ENCODE measurements around the gene EBF4.

EBF4 gene

GRCh38 chr20:2794202-2794748, 101.7 kb downstream of the EBF4 start:
- H3K36me3 ChIP-seq (ENCODE audit: control insufficient read depth, insufficient read depth, low read length), result no peaks in the 10 kb centered on the region
- H3K79me2 ChIP-seq, result no peaks in the 10 kb centered on the region
- no peak overlapping the region for H3K4me2 ChIP-seq (ENCODE audit: low read length)
- no peak overlapping the region for H2AFZ ChIP-seq
- H3K4me3 ChIP-seq (ENCODE audit: low read depth, low read length), result no peak overlapping the region
- no peaks in the 10 kb centered on the region for H3K4me1 ChIP-seq
- no peak overlapping the region for H3K27ac ChIP-seq
- no peaks in the 10 kb centered on the region for H3K9me3 ChIP-seq (ENCODE audit: control insufficient read depth, low read length)
- TF ChIP-seq CTCF (IDR thresholded peaks at IDR 0.05), result no peak
- no peaks in the 10 kb centered on the region for H3K27me3 ChIP-seq (ENCODE audit: control insufficient read depth, insufficient read depth, low read length)
- no peak overlapping the region for H3K9ac ChIP-seq

GRCh38 chr20:2794866-2795447, 102.4 kb downstream of the EBF4 start:
- H3K4me2 ChIP-seq (ENCODE audit: low read length), result no peak overlapping the region
- H3K9me3 ChIP-seq (ENCODE audit: control insufficient read depth, low read length), result no peaks in the 10 kb centered on the region
- no peak overlapping the region for H3K27ac ChIP-seq
- no peak for TF ChIP-seq CTCF (IDR thresholded peaks at IDR 0.05)
- H3K27me3 ChIP-seq (ENCODE audit: control insufficient read depth, insufficient read depth, low read length), result no peaks in the 10 kb centered on the region
- H3K4me1 ChIP-seq, result no peaks in the 10 kb centered on the region
- H3K79me2 ChIP-seq, result no peaks in the 10 kb centered on the region
- no peak overlapping the region for H3K9ac ChIP-seq
- H3K36me3 ChIP-seq (ENCODE audit: control insufficient read depth, insufficient read depth, low read length), result no peaks in the 10 kb centered on the region
- no peak overlapping the region for H3K4me3 ChIP-seq (ENCODE audit: low read depth, low read length)
- no peak overlapping the region for H2AFZ ChIP-seq

GRCh38 chr20:2795451-2795850, 102.9 kb downstream of the EBF4 start:
- no peak overlapping the region for H3K27ac ChIP-seq
- no peaks in the 10 kb centered on the region for H3K9me3 ChIP-seq (ENCODE audit: control insufficient read depth, low read length)
- no peak overlapping the region for H2AFZ ChIP-seq
- no peaks in the 10 kb centered on the region for H3K27me3 ChIP-seq (ENCODE audit: control insufficient read depth, insufficient read depth, low read length)
- TF ChIP-seq CTCF (IDR thresholded peaks at IDR 0.05), result no peak
- no peak overlapping the region for H3K4me3 ChIP-seq (ENCODE audit: low read depth, low read length)
- no peak overlapping the region for H3K4me2 ChIP-seq (ENCODE audit: low read length)
- no peaks in the 10 kb centered on the region for H3K36me3 ChIP-seq (ENCODE audit: control insufficient read depth, insufficient read depth, low read length)
- no peak overlapping the region for H3K9ac ChIP-seq
- no peaks in the 10 kb centered on the region for H3K4me1 ChIP-seq
- no peaks in the 10 kb centered on the region for H3K79me2 ChIP-seq

DNA sequence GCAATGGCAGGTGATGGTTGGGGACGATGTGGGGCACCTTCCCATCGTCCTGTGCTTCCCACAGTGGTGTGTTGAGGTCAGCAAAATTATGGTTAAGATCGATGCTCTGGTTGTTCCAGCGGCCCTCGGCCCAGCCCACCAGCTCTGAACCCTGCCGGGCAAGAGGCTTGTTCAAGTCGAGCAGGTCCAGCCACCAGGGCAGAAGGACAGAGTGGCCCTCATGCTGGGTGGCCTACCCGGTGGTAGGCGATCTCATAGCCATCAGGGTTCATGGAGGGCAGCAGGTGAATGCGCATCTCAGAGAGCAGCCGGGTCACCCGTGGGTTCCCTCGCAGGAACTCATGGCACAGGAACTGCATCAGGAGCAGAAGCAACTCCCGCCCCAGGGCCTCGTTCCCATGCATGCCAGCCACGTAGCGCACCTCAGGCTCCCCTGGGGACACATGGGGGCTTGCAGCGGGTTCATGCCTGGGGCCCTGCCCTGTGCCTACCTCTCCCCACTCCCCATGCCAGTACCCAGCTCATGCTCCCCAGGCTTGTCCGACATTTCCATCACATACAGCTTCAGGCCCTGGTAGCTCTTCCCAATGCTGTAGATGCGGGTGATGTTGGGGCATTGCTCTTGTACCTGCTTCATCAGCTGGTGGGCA, 103.6 kb downstream of the EBF4 start:
- Histone ChIP-seq H3K9me3 (ENCODE audit: control insufficient read depth, low read length) (no peaks in the 10 kb centered on the region), H3K4me3 (ENCODE audit: low read depth, low read length) (no peak overlapping the region), H3K79me2 (no peaks in the 10 kb centered on the region), H3K27me3 (ENCODE audit: control insufficient read depth, insufficient read depth, low read length) (peaks cover 5% of the 10 kb centered on the region), H3K4me2 (ENCODE audit: low read length) (no peak overlapping the region), H3K36me3 (ENCODE audit: control insufficient read depth, insufficient read depth, low read length) (no peaks in the 10 kb centered on the region), H3K9ac (no peak overlapping the region), H3K4me1 (no peaks in the 10 kb centered on the region), H2AFZ (no peak overlapping the region), H3K27ac (no peak overlapping the region)
- TF ChIP-seq CTCF (IDR thresholded peaks at IDR 0.05), result no peak
